Measurements from ENCODE around the gene KCNIP4. TPM values are rescaled to one million over a fixed set of nuclear protein-coding genes. Genes with fewer than 3 reads are reported as not detected.

KCNIP4 gene
- total and polyA plus RNA-seq, 12 donors = 0.15 TPM; not detected in 11

GRCh38 chr4:20816287-20816686, 1132.3 kb downstream of the KCNIP4 start:
- no peaks in the 10 kb centered on the region for H3K36me3 ChIP-seq
- TF ChIP-seq CTCF (IDR thresholded peaks at IDR 0.05) = no peak
- WGBS, 2 donors = 90% methylated on average over 5 of the region's 5 CpGs
- H3K27ac ChIP-seq = no peak overlapping the region
- no peak for ATAC-seq
- intact Hi-C loops (cut with DNase I) = no loop called here
- no peaks in the 10 kb centered on the region for H3K9me3 ChIP-seq
- no peak overlapping the region for H3K4me3 ChIP-seq
- peaks cover 0 to 3% (median 0%) of the 10 kb centered on the region in 9 donors for H3K4me1 ChIP-seq
- DNase-seq = no peak
- no peaks in the 10 kb centered on the region for H3K27me3 ChIP-seq

GRCh38 chr4:20813700-20814099, 1134.9 kb downstream of the KCNIP4 start:
- Histone ChIP-seq H3K36me3 (no peaks in the 10 kb centered on the region), H3K27ac (no peak overlapping the region), H3K27me3 (no peaks in the 10 kb centered on the region), H3K9me3 (no peaks in the 10 kb centered on the region), H3K4me3 (no peak overlapping the region), H3K4me1 (peaks cover 0 to 3% (median 0%) of the 10 kb centered on the region in 9 donors)
- no peak for TF ChIP-seq CTCF (IDR thresholded peaks at IDR 0.05)
- DNase-seq (no peak), ATAC-seq (no peak)
- 71 to 82% methylated on average over 1 of the region's 1 CpG for WGBS, 2 donors
- intact Hi-C loops (cut with DNase I) = no loop called here

GRCh38 chr4:20809812-20810211, 1138.8 kb downstream of the KCNIP4 start:
- no peak for ATAC-seq
- intact Hi-C loops (cut with DNase I) = no loop called here
- 37 to 39% methylated on average over 4 of the region's 4 CpGs for WGBS, 2 donors

GRCh38 chr4:20805716-20806115, 1142.9 kb downstream of the KCNIP4 start:
- ATAC-seq (no peak), DNase-seq (no peak)
- intact Hi-C loops (cut with DNase I) = no loop called here
- H3K4me3 ChIP-seq = no peak overlapping the region
- TF ChIP-seq CTCF (IDR thresholded peaks at IDR 0.05) = no peak
- no peak overlapping the region for H3K27ac ChIP-seq
- H3K9me3 ChIP-seq = peaks cover 0 to 38% (median 7%) of the 10 kb centered on the region in 11 donors
- no peaks in the 10 kb centered on the region for H3K36me3 ChIP-seq
- WGBS, 2 donors = 87 to 93% methylated on average over 1 of the region's 1 CpG
- H3K27me3 ChIP-seq = no peaks in the 10 kb centered on the region
- no peaks in the 10 kb centered on the region for H3K4me1 ChIP-seq

More at GRCh38 chr4:20809812-20810211, 1138.8 kb downstream of the KCNIP4 start:
- TF ChIP-seq CTCF (IDR thresholded peaks at IDR 0.05) = no peak
- DNase-seq = no peak
- Histone ChIP-seq H3K4me1 (peaks cover 0 to 3% (median 0%) of the 10 kb centered on the region in 9 donors), H3K4me3 (no peak overlapping the region), H3K27ac (no peak overlapping the region), H3K27me3 (no peaks in the 10 kb centered on the region), H3K9me3 (peaks cover 0 to 10% (median 0%) of the 10 kb centered on the region in 11 donors), H3K36me3 (no peaks in the 10 kb centered on the region)

Measured in heart right ventricle (tissue), 16 donors.